HG03342 (cell line): ENCODE results near the gene MAD1L1.
"Not testable (repeated sequence)": the region's sequence is repeated elsewhere in the genome, so short reads cannot be mapped to it uniquely, and the experiment has no call there.

ENCODE experiments used
- ATAC-seq: cut with Tn5 transposase; IDR thresholded peaks from one replicate; pipeline ENCODE4 v1.9.1; 2021; ENCODE audit warnings: mild to moderate bottlenecking, moderate library complexity; ENCODE audit not compliant: unreplicated experiment

Gene MAD1L1

DNA sequence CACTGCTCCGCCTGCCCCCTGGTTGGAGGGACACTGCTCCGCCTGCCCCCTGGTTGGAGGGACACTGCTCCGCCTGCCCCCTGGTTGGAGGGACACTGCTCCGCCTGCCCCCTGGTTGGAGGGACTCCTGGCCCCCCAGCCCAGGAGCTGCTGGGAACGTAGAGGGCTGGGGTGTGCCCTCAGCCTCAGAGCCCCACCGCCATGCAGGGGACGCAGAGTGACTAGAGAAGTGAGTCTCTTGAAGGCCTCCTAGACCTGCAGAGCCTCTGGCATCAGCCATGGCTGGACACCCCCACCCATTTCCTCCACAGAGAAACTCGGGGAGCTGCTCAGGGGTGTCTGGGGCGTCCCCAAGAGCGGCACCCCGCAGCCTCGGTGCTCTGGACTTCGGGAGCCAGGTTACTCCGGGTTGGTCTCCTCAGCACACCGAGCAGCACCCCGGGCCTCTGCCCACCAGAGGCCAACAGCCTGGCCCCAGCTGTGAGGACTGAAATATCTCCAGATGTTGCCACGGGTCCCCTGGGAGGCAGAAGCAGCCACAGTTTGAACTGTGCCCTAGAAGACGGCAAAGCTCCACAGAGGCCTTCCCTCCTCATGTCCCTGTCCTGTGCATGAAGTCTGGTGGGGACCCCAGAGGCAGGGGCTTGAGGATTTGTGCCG is 370.8 kb downstream of the MAD1L1 start:
- no peak for ATAC-seq

- ATAC-seq, result not testable (repeated sequence)
Observed at GRCh38 chr7:1860881-1861798, 371.6 kb downstream of the MAD1L1 start.

- no peak for ATAC-seq
Observed at GRCh38 chr7:1859266-1860035, 373.3 kb downstream of the MAD1L1 start.

GRCh38 chr7:1858435-1859265 is 374.1 kb downstream of the MAD1L1 start:
- ATAC-seq, result no peak

GRCh38 chr7:1857487-1858421 is 375.0 kb downstream of the MAD1L1 start:
- ATAC-seq, result no peak

DNA sequence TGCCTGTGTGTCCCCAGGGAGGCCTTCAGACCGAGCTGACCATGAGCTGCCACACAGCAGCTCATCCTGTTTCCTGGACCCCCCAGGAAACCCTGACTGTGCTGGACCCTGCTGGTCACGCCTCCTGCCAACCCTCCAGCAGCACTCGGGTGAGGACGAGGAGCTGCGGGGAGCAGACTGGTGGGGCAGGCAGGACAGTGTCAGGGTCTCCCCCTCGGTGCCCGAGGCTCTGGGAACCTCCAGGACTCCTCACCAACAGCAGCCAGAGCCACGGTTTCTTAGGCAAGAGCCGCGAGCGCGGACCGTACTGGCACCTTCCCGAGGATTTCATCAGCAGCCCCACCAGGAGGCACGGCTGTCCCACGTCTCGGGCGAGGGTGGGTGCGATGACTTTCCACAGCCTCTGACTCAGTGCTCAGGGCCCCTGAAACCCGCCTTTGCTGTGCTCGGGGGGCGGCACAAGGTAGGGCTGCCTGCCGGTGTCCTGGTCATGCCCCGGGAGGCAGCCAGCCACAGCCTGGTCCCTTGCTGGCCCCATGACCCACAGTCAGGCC is 375.8 kb downstream of the MAD1L1 start:
- ATAC-seq, result no peak

- no peak for ATAC-seq
Observed at GRCh38 chr7:1856161-1856887, 376.4 kb downstream of the MAD1L1 start.

- no peak for ATAC-seq
Observed at GRCh38 chr7:1855725-1856160, 377.0 kb downstream of the MAD1L1 start.

DNA sequence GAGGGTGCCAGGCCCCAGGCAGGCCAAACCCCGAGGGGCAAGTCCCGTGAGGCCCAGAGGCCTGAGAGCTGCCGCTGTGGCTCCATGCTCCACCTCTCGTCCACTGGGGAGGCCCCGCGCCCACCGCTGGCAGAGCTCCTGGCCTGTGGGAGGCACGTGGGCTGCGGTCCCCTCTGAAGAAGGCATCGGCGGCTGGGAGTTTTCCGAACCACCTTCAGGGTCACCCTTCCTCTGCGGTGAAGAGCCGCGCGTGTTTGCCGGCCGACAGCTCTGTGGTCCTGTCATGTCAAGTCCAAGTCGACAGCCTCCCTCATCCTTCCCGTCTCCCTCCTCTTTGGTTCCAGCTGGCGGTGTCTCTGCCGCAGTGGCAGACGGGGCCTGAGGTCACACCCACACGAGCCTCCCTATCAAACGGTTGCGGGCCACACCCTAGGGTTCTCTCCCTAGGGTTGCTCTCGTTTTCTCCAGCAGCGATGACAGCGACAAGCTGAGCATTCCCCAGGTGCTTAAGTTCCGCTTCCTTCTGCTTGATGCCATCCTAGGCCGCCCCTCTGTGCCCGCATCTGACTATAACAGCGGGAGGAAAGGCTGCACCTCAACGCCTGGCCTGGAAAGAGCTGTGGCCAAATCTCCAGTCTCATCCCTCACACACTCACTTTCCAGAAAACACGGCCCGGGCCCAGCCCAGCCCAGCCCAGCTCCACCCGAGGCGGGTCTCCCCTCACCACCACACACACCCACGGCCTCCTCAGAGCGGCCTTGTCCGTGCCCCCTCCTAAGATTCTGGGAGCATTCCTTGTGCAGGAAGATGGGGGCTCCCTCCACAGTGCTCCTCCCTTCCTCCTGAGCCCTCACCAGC is 377.6 kb downstream of the MAD1L1 start:
- ATAC-seq, result no peak

GRCh38 chr7:1853986-1854865 is 378.5 kb downstream of the MAD1L1 start:
- ATAC-seq, result no peak

DNA sequence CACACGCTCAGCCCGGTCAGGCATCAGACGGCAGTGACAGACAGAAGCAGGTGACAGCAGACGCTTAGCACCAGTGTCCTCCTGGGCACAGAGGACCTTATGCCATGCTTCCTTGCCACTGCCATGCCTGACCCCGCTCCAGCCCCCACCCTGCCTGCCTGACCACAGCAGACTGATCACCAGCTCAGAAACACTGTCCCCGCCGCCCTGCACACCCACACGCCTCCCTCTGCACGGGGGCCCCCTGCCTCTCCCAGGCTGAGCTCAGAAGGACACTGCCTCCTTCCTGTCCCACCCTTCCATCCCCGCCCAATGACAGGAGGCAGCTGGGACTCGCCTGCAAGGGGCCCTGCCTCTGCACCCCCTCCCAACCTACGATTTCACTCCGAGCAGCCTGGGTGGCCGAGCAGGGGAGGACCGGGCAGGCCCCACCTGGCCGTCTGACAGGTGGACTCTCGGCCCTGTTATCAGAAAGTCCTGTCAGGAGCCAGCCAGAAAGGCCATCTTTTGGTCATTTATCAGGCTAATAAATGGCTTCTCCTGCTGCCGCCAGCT is 379.2 kb downstream of the MAD1L1 start:
- no peak for ATAC-seq

- no peak for ATAC-seq
Observed at GRCh38 chr7:1852517-1853430, 380.0 kb downstream of the MAD1L1 start.

- ATAC-seq, result no peak
Observed at GRCh38 chr7:1851721-1852516, 380.8 kb downstream of the MAD1L1 start.

GRCh38 chr7:1850976-1851571 is 381.7 kb downstream of the MAD1L1 start:
- no peak for ATAC-seq
